ENCODE measurements around the gene HS3ST2.
A peak's percentile ranks its signal among the peaks of the same experiment; 100 is the strongest.
"Not testable (repeated sequence)": the region's sequence is repeated elsewhere in the genome, so short reads cannot be mapped to it uniquely, and the experiment has no call there.

The HS3ST2 gene

GRCh38 chr16:22937169-22937568 is 123.2 kb downstream of the HS3ST2 start:
- Histone ChIP-seq H3K4me3 (ENCODE audit: low read depth in 1 of 5, low read length in 5 of 5) (no peak overlapping the region), H3K4me1 (ENCODE audit: control insufficient read depth in 5 of 5, insufficient read depth in 5 of 5, low read length in 5 of 5) (peaks cover 0 to 11% (median 0%) of the 10 kb centered on the region in 5 donors), H3K27ac (ENCODE audit: low read depth, low read length) (no peak overlapping the region), H3K27me3 (ENCODE audit: control insufficient read depth in 5 of 5, insufficient read depth in 4 of 5, low read length in 5 of 5) (peaks cover 0 to 11% (median 0%) of the 10 kb centered on the region in 5 donors), H3K36me3 (ENCODE audit: control insufficient read depth in 5 of 5, insufficient read depth in 5 of 5, low read length in 5 of 5) (no peaks in the 10 kb centered on the region), H3K9ac (ENCODE audit: low read length in 5 of 5) (no peak overlapping the region), H3K9me3 (ENCODE audit: control insufficient read depth in 5 of 5, low read length in 5 of 5) (no peaks in the 10 kb centered on the region)

GRCh38 chr16:22938647-22939046 is 124.7 kb downstream of the HS3ST2 start:
- no peak overlapping the region for H3K4me3 ChIP-seq (ENCODE audit: low read depth in 1 of 5, low read length in 5 of 5)
- H3K9me3 ChIP-seq (ENCODE audit: control insufficient read depth in 5 of 5, low read length in 5 of 5) = no peaks in the 10 kb centered on the region
- H3K36me3 ChIP-seq (ENCODE audit: control insufficient read depth in 5 of 5, insufficient read depth in 5 of 5, low read length in 5 of 5) = no peaks in the 10 kb centered on the region
- H3K9ac ChIP-seq (ENCODE audit: low read length in 5 of 5) = no peak overlapping the region
- H3K27ac ChIP-seq (ENCODE audit: low read depth, low read length) = no peak overlapping the region
- peaks cover 0 to 8% (median 0%) of the 10 kb centered on the region in 5 donors for H3K27me3 ChIP-seq (ENCODE audit: control insufficient read depth in 5 of 5, insufficient read depth in 4 of 5, low read length in 5 of 5)
- H3K4me1 ChIP-seq (ENCODE audit: control insufficient read depth in 5 of 5, insufficient read depth in 5 of 5, low read length in 5 of 5) = peaks cover 0 to 2% (median 0%) of the 10 kb centered on the region in 5 donors

GRCh38 chr16:22939744-22940363 is 125.9 kb downstream of the HS3ST2 start:
- H3K4me3 ChIP-seq (ENCODE audit: low read depth in 1 of 5, low read length in 5 of 5); H3K27ac ChIP-seq (ENCODE audit: low read depth, low read length); H3K9me3 ChIP-seq (ENCODE audit: control insufficient read depth in 5 of 5, low read length in 5 of 5); H3K36me3 ChIP-seq (ENCODE audit: control insufficient read depth in 5 of 5, insufficient read depth in 5 of 5, low read length in 5 of 5); H3K9ac ChIP-seq (ENCODE audit: low read length in 5 of 5); H3K4me1 ChIP-seq (ENCODE audit: control insufficient read depth in 5 of 5, insufficient read depth in 5 of 5, low read length in 5 of 5); H3K27me3 ChIP-seq (ENCODE audit: control insufficient read depth in 5 of 5, insufficient read depth in 4 of 5, low read length in 5 of 5): not testable (repeated sequence)

GRCh38 chr16:22941970-22942501 is 128.1 kb downstream of the HS3ST2 start:
- H3K27ac ChIP-seq (ENCODE audit: low read depth, low read length) = no peak overlapping the region
- no peak overlapping the region for H3K9ac ChIP-seq (ENCODE audit: low read length in 5 of 5)
- no peaks in the 10 kb centered on the region for H3K4me1 ChIP-seq (ENCODE audit: control insufficient read depth in 5 of 5, insufficient read depth in 5 of 5, low read length in 5 of 5)
- no peak overlapping the region for H3K4me3 ChIP-seq (ENCODE audit: low read depth in 1 of 5, low read length in 5 of 5)
- no peaks in the 10 kb centered on the region for H3K36me3 ChIP-seq (ENCODE audit: control insufficient read depth in 5 of 5, insufficient read depth in 5 of 5, low read length in 5 of 5)
- peaks cover 0 to 3% (median 0%) of the 10 kb centered on the region in 5 donors for H3K27me3 ChIP-seq (ENCODE audit: control insufficient read depth in 5 of 5, insufficient read depth in 4 of 5, low read length in 5 of 5)
- H3K9me3 ChIP-seq (ENCODE audit: control insufficient read depth in 5 of 5, low read length in 5 of 5) = no peaks in the 10 kb centered on the region

GRCh38 chr16:22942811-22943210 is 128.8 kb downstream of the HS3ST2 start:
- peaks cover 0 to 1% (median 0%) of the 10 kb centered on the region in 5 donors for H3K4me1 ChIP-seq (ENCODE audit: control insufficient read depth in 5 of 5, insufficient read depth in 5 of 5, low read length in 5 of 5)
- H3K27me3 ChIP-seq (ENCODE audit: control insufficient read depth in 5 of 5, insufficient read depth in 4 of 5, low read length in 5 of 5) = peaks cover 0 to 5% (median 4%) of the 10 kb centered on the region in 5 donors
- H3K4me3 ChIP-seq (ENCODE audit: low read depth in 1 of 5, low read length in 5 of 5) = no peak overlapping the region
- no peaks in the 10 kb centered on the region for H3K9me3 ChIP-seq (ENCODE audit: control insufficient read depth in 5 of 5, low read length in 5 of 5)
- H3K9ac ChIP-seq (ENCODE audit: low read length in 5 of 5) = no peak overlapping the region
- no peak overlapping the region for H3K27ac ChIP-seq (ENCODE audit: low read depth, low read length)
- H3K36me3 ChIP-seq (ENCODE audit: control insufficient read depth in 5 of 5, insufficient read depth in 5 of 5, low read length in 5 of 5) = no peaks in the 10 kb centered on the region

GRCh38 chr16:22945361-22945760 is 131.4 kb downstream of the HS3ST2 start:
- no peaks in the 10 kb centered on the region for H3K9me3 ChIP-seq (ENCODE audit: control insufficient read depth in 5 of 5, low read length in 5 of 5)
- no peak overlapping the region for H3K27ac ChIP-seq (ENCODE audit: low read depth, low read length)
- peaks cover 0 to 14% (median 12%) of the 10 kb centered on the region in 5 donors for H3K4me1 ChIP-seq (ENCODE audit: control insufficient read depth in 5 of 5, insufficient read depth in 5 of 5, low read length in 5 of 5)
- no peak overlapping the region for H3K9ac ChIP-seq (ENCODE audit: low read length in 5 of 5)
- H3K4me3 ChIP-seq (ENCODE audit: low read depth in 1 of 5, low read length in 5 of 5) = no peak overlapping the region
- peaks cover 7 to 20% (median 14%) of the 10 kb centered on the region in 5 donors for H3K27me3 ChIP-seq (ENCODE audit: control insufficient read depth in 5 of 5, insufficient read depth in 4 of 5, low read length in 5 of 5)
- H3K36me3 ChIP-seq (ENCODE audit: control insufficient read depth in 5 of 5, insufficient read depth in 5 of 5, low read length in 5 of 5) = no peaks in the 10 kb centered on the region

- H3K36me3 ChIP-seq (ENCODE audit: control insufficient read depth in 5 of 5, insufficient read depth in 5 of 5, low read length in 5 of 5) = no peaks in the 10 kb centered on the region
- peaks cover 0 to 14% (median 12%) of the 10 kb centered on the region in 5 donors for H3K4me1 ChIP-seq (ENCODE audit: control insufficient read depth in 5 of 5, insufficient read depth in 5 of 5, low read length in 5 of 5)
- H3K27ac ChIP-seq (ENCODE audit: low read depth, low read length) = no peak overlapping the region
- peaks cover 7 to 22% (median 14%) of the 10 kb centered on the region in 5 donors for H3K27me3 ChIP-seq (ENCODE audit: control insufficient read depth in 5 of 5, insufficient read depth in 4 of 5, low read length in 5 of 5)
- H3K9ac ChIP-seq (ENCODE audit: low read length in 5 of 5) = no peak overlapping the region
- no peaks in the 10 kb centered on the region for H3K9me3 ChIP-seq (ENCODE audit: control insufficient read depth in 5 of 5, low read length in 5 of 5)
- no peak overlapping the region for H3K4me3 ChIP-seq (ENCODE audit: low read depth in 1 of 5, low read length in 5 of 5)
Measured at GRCh38 chr16:22946433-22946832, 132.5 kb downstream of the HS3ST2 start.

- Histone ChIP-seq H3K4me1 (ENCODE audit: control insufficient read depth in 5 of 5, insufficient read depth in 5 of 5, low read length in 5 of 5) (peaks cover 0 to 14% (median 12%) of the 10 kb centered on the region in 5 donors), H3K9ac (ENCODE audit: low read length in 5 of 5) (peak overlapping the region in 1 of 5 donors; percentile 49), H3K4me3 (ENCODE audit: low read depth in 1 of 5, low read length in 5 of 5) (peak overlapping the region in 4 of 5 donors; percentile 37 to 59 (median 46)), H3K27ac (ENCODE audit: low read depth, low read length) (no peak overlapping the region), H3K27me3 (ENCODE audit: control insufficient read depth in 5 of 5, insufficient read depth in 4 of 5, low read length in 5 of 5) (peaks cover 7 to 22% (median 14%) of the 10 kb centered on the region in 5 donors), H3K9me3 (ENCODE audit: control insufficient read depth in 5 of 5, low read length in 5 of 5) (no peaks in the 10 kb centered on the region), H3K36me3 (ENCODE audit: control insufficient read depth in 5 of 5, insufficient read depth in 5 of 5, low read length in 5 of 5) (no peaks in the 10 kb centered on the region)
Measured at GRCh38 chr16:22948058-22948602, 134.2 kb downstream of the HS3ST2 start.

GRCh38 chr16:22948603-22949368 is 134.8 kb downstream of the HS3ST2 start:
- Histone ChIP-seq H3K4me1 (ENCODE audit: control insufficient read depth in 5 of 5, insufficient read depth in 5 of 5, low read length in 5 of 5) (peaks cover 0 to 14% (median 12%) of the 10 kb centered on the region in 5 donors), H3K27me3 (ENCODE audit: control insufficient read depth in 5 of 5, insufficient read depth in 4 of 5, low read length in 5 of 5) (peaks cover 7 to 22% (median 14%) of the 10 kb centered on the region in 5 donors), H3K9ac (ENCODE audit: low read length in 5 of 5) (peak overlapping the region in 1 of 5 donors; percentile 49), H3K9me3 (ENCODE audit: control insufficient read depth in 5 of 5, low read length in 5 of 5) (no peaks in the 10 kb centered on the region), H3K27ac (ENCODE audit: low read depth, low read length) (no peak overlapping the region), H3K36me3 (ENCODE audit: control insufficient read depth in 5 of 5, insufficient read depth in 5 of 5, low read length in 5 of 5) (no peaks in the 10 kb centered on the region), H3K4me3 (ENCODE audit: low read depth in 1 of 5, low read length in 5 of 5) (peak overlapping the region in 4 of 5 donors; percentile 37 to 59 (median 46))

All from subcutaneous abdominal adipose tissue (tissue), 5 donors.